Subcutaneous abdominal adipose tissue (tissue), 5 donors: ENCODE data around the gene TCEAL9.
A peak's percentile ranks its signal among the peaks of the same experiment; 100 is the strongest.

Source experiments
- H3K27ac ChIP-seq: one replicate; pipeline ENCODE4 v1.7.0; 2013; ENCODE audit warnings: low read depth, mild to moderate bottlenecking, inconsistent platforms, low read length, moderate library complexity
- H3K27me3 ChIP-seq, 5 donors: one replicate each; pipeline ENCODE4 v1.7.0; 2013; ENCODE audit warnings: low read length in 5 of 5, inconsistent platforms in 1 of 5; ENCODE audit not compliant: control insufficient read depth in 5 of 5, insufficient read depth in 4 of 5
- H3K36me3 ChIP-seq, 5 donors: one replicate each; pipeline ENCODE4 v1.7.0; 2013; ENCODE audit warnings: low read length in 5 of 5; ENCODE audit not compliant: control insufficient read depth in 5 of 5, insufficient read depth in 5 of 5
- H3K4me1 ChIP-seq, 5 donors: one replicate each; pipeline ENCODE4 v1.7.0; 2013; ENCODE audit warnings: low read length in 5 of 5, mild to moderate bottlenecking in 3 of 5, moderate library complexity in 1 of 5; ENCODE audit not compliant: control insufficient read depth in 5 of 5, insufficient read depth in 5 of 5
- H3K4me3 ChIP-seq, 5 donors: one replicate each; pipeline ENCODE4 v1.7.0; 2013; ENCODE audit warnings: low read length in 5 of 5, low read depth in 1 of 5
- H3K9ac ChIP-seq, 5 donors: one replicate each; pipeline ENCODE4 v1.7.0; 2013; ENCODE audit warnings: low read length in 5 of 5, mild to moderate bottlenecking in 4 of 5, moderate library complexity in 3 of 5
- H3K9me3 ChIP-seq, 5 donors: one replicate each; pipeline ENCODE4 v1.7.0; 2013; ENCODE audit warnings: low read length in 5 of 5; ENCODE audit not compliant: control insufficient read depth in 5 of 5
- donor health status: healthy.
- donor health status: healthy.
- donor health status: healthy.
- donor health status: healthy.
- donor health status: healthy.

Gene TCEAL9

DNA sequence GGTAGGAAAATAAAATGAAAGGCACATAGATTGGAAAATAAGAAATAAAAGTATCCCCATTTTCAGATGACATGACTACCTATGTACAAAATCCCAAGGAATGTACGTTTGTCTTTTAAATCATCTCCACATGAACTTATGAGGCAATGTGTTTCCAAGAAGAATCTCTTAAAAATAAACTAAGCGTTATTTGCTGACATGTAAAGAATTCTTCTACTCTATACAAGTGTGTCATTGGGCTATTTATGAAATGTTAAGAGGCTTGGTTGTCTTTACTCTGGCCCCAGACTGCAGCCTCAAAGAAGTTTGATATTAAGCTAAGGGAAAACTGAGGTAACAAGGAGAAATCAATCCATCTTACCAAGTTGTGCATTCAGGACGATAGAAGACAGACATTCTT is 37.2 kb downstream of the TCEAL9 start:
- no peaks in the 10 kb centered on the region for H3K4me1 ChIP-seq

DNA sequence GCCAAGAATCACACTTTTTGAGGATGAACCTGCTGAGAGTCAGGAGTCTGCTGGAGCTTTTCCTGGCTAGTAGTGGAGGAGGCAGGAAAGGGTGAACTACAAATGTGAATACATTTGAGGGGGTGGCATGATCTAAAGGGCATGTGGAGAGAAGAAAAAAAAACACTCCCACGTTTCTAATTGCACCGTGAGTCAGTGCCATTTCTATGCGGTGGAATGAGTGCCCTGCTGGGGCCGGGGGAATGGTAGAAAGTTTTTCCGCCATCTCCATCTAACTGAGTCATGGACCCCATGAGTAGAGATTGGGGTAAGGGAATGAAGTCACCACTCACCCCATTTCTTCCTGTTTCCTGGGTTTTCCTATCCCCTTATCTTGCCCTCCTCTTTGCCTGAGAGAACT is 39.9 kb downstream of the TCEAL9 start:
- H3K27ac ChIP-seq, result no peak overlapping the region
- H3K27me3 ChIP-seq, result peaks cover 0 to 24% (median 14%) of the 10 kb centered on the region in 5 donors
- no peak overlapping the region for H3K4me3 ChIP-seq
- no peaks in the 10 kb centered on the region for H3K9me3 ChIP-seq
- no peak overlapping the region for H3K9ac ChIP-seq
- no peaks in the 10 kb centered on the region for H3K4me1 ChIP-seq
- no peaks in the 10 kb centered on the region for H3K36me3 ChIP-seq

More for the DNA sequence above, 37.2 kb downstream of the TCEAL9 start:
- no peaks in the 10 kb centered on the region for H3K36me3 ChIP-seq
- no peaks in the 10 kb centered on the region for H3K9me3 ChIP-seq
- H3K4me3 ChIP-seq, result no peak overlapping the region
- H3K27me3 ChIP-seq, result peaks cover 0 to 27% (median 12%) of the 10 kb centered on the region in 5 donors
- H3K9ac ChIP-seq, result no peak overlapping the region
- H3K27ac ChIP-seq, result no peak overlapping the region

DNA sequence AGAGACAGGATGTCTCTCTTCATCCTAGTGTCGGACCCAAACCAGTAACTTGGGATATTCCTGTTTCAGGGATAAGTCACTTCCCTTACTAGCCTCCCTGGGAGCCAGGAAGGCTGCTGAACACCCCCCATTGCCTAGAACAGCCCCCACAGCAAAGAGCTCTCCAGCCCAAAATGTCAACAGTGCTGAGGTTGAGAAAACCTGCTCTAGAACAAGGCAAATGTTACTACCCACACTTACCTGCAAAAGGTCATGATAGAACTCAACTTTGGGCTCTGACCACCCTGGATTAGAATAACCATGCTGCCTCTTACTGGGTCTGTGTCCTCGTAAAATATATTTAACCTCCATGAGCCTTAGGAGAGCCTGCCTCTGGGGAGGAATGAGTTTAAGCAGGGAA is 40.4 kb downstream of the TCEAL9 start:
- no peak overlapping the region for H3K9ac ChIP-seq
- no peaks in the 10 kb centered on the region for H3K4me1 ChIP-seq
- H3K27me3 ChIP-seq, result peaks cover 0 to 24% (median 15%) of the 10 kb centered on the region in 5 donors
- no peaks in the 10 kb centered on the region for H3K36me3 ChIP-seq
- no peak overlapping the region for H3K27ac ChIP-seq
- no peaks in the 10 kb centered on the region for H3K9me3 ChIP-seq
- no peak overlapping the region for H3K4me3 ChIP-seq

DNA sequence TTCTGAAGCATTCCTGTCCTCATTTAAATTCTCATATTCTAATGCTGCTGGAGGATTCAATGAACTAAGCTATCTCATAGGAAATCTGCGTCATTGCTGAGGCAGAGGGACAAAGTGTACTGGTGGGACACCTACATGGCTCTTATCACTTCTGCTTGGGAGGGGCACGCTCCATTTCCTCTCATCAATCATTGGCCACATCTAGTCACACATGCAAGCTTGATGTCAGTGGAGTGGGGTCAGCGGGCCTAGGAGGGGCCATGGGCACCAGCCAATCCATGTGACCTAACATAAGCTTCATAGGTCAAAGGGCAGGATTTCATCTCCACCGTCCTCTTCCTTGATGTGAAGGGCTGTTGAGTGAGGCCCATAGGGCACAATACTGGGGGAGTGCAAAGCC is 41.4 kb downstream of the TCEAL9 start:
- Histone ChIP-seq H3K4me3 (no peak overlapping the region), H3K27me3 (peaks cover 0 to 24% (median 15%) of the 10 kb centered on the region in 5 donors), H3K4me1 (no peaks in the 10 kb centered on the region), H3K9ac (no peak overlapping the region), H3K9me3 (no peaks in the 10 kb centered on the region), H3K36me3 (no peaks in the 10 kb centered on the region), H3K27ac (no peak overlapping the region)

DNA sequence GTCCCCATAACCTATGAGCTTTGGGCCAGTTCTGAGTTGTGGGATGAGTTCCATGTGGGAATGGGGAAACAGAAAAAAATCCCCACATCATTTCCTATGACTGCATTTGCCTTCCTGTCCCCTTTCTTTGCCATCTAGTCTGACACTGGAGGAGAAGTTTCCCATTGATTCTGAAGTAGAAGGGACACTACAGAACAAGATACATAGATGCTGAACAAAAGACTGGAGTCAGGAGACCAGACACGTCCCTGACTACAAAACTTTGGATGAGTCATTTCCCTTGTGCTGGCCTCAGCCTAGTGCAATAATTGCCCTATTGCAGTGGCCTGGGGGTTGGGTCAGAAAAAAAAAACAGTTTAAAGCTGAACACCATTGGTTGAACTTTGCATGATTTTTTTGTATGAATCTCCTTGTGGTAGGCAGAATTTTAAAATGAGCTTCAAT is 42.1 kb downstream of the TCEAL9 start:
- H3K4me3 ChIP-seq, result no peak overlapping the region
- no peak overlapping the region for H3K9ac ChIP-seq
- H3K9me3 ChIP-seq, result no peaks in the 10 kb centered on the region
- H3K27me3 ChIP-seq, result peaks cover 0 to 24% (median 15%) of the 10 kb centered on the region in 5 donors
- H3K4me1 ChIP-seq, result no peaks in the 10 kb centered on the region
- no peak overlapping the region for H3K27ac ChIP-seq
- no peaks in the 10 kb centered on the region for H3K36me3 ChIP-seq

DNA sequence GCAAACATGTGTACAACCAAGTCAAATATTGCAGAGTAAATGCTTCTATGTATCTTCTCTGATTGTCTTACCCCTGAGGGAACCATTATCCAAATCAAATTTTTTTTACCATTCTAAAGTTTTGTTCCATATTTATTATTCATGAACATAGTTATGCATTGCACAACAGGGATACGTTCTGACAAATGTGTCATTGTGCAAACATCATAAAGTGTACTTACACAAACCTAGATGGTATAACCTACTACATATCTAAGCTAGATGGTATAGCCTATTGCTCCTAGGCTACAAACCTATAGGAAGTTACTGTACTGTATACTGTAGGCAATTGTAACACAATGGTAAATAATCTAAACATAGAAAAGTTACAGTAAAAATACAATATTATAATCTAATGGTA is 43.4 kb downstream of the TCEAL9 start:
- Histone ChIP-seq H3K9me3 (no peaks in the 10 kb centered on the region), H3K36me3 (no peaks in the 10 kb centered on the region), H3K4me1 (peaks cover 0 to 6% (median 0%) of the 10 kb centered on the region in 5 donors), H3K27me3 (peaks cover 0 to 24% (median 15%) of the 10 kb centered on the region in 5 donors), H3K9ac (no peak overlapping the region), H3K27ac (no peak overlapping the region), H3K4me3 (no peak overlapping the region)

DNA sequence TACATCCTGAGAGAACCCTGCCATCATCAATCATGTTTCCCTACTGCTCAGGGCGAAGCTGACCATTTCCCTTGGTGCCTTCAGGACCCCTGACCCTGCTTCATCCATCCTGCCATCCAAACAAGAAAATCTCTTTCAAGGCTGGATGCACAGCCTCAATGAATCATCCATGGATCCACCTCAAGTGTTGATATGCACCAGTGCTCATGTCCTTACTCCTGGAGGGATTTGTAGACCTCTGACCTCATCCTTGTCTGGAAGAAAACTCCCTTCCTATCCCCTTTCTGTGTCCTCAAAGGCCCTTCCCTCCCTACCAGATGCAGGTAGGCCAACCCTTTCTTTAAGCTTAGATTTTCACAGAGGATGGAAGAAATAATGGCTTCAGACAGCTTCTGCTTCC is 44.6 kb downstream of the TCEAL9 start:
- Histone ChIP-seq H3K27ac (no peak overlapping the region), H3K36me3 (no peaks in the 10 kb centered on the region), H3K9me3 (no peaks in the 10 kb centered on the region), H3K27me3 (peaks cover 3 to 23% (median 15%) of the 10 kb centered on the region in 5 donors), H3K9ac (no peak overlapping the region), H3K4me1 (peaks cover 0 to 10% (median 0%) of the 10 kb centered on the region in 5 donors), H3K4me3 (no peak overlapping the region)

DNA sequence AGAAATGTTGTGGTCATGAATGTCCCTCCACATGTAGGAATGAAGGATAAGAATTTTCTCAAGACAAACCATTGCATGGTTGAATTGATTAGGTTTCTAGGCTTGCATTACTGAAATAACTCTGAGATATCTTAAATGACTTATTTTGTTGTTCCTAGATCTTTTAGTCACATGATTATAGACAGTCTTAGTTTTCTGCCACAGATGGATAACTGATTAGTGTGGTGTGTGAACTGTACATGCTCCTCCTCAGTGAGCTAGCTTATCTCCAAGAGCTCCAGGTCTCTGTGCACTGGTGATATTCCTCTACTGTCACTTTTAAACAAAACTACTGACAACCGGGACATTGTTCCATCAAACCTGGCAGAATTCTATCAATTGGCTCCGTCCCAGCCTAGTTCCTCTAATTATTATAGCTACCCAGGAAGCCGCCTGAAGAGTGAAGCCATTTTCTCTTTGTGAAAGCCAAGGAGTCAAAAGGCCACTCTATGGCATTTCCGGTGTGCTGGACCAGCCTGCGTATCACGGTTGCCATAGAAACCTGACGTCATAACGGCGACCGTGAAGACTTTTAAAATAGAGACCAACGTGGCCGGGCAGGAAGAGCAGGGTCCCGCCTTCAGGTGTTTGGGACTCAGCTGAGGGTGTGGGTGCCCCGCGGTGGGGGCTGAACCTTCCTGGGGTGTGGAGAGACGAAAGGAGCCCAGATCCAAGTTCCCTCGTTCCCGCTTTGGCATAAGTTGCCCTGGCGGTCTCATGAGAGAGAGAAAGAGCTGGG is 48.1 kb downstream of the TCEAL9 start:
- peak overlapping the region in 3 of 5 donors; percentile 13 to 60 (median 39) for H3K9ac ChIP-seq
- no peaks in the 10 kb centered on the region for H3K36me3 ChIP-seq
- peaks cover 0 to 10% (median 0%) of the 10 kb centered on the region in 5 donors for H3K4me1 ChIP-seq
- H3K27me3 ChIP-seq, result peaks cover 0 to 18% (median 6%) of the 10 kb centered on the region in 5 donors
- no peaks in the 10 kb centered on the region for H3K9me3 ChIP-seq
- no peak overlapping the region for H3K27ac ChIP-seq
- peak overlapping the region; percentile 61 to 74 (median 65) for H3K4me3 ChIP-seq

DNA sequence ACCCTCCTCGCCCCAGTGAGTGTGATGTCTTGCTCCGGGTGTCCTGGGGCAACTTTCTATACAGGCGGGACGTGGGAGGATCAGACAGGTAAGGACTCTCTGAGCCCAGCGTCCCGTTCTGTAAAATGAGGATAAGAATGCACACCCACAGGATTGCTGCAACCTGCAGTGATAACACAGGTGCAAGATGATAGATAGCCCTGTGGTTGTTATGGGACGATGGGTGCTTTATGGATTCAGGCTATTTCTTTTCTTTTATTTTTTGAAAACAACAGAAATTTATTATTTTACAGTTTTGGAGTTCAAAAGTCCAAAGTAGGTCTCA is 48.7 kb downstream of the TCEAL9 start:
- Histone ChIP-seq H3K36me3 (no peaks in the 10 kb centered on the region), H3K27me3 (peaks cover 0 to 18% (median 6%) of the 10 kb centered on the region in 5 donors), H3K27ac (no peak overlapping the region), H3K4me1 (peaks cover 0 to 10% (median 0%) of the 10 kb centered on the region in 5 donors), H3K9ac (peak overlapping the region in 3 of 5 donors; percentile 13 to 60 (median 39)), H3K4me3 (peak overlapping the region; percentile 61 to 74 (median 65)), H3K9me3 (no peaks in the 10 kb centered on the region)

DNA sequence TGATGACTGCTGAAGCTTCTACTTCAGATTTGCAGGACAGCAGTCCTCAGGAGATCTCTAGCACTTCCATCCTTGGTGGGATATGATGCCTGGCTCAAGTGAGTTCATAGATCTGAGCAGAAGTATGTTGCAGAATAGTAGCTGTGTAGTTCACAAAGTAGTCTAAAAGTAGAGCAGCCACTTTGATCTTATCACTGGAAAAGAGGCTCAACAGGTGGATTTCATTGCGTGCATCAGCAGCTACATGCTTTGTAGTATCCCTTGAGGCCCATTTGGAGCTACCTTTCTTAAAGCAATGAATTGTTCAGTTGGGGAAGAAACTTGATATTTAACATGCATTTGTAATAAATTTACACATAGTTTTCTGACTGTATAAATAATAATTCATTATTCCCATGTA is 50.0 kb downstream of the TCEAL9 start:
- H3K36me3 ChIP-seq, result no peaks in the 10 kb centered on the region
- H3K27ac ChIP-seq, result no peak overlapping the region
- no peak overlapping the region for H3K4me3 ChIP-seq
- H3K9ac ChIP-seq, result no peak overlapping the region
- H3K4me1 ChIP-seq, result peaks cover 0 to 10% (median 0%) of the 10 kb centered on the region in 5 donors
- H3K9me3 ChIP-seq, result no peaks in the 10 kb centered on the region
- peaks cover 0 to 13% (median 3%) of the 10 kb centered on the region in 5 donors for H3K27me3 ChIP-seq
